ENCODE data around the gene CTNNA3. TPM values are rescaled to one million over a fixed set of nuclear protein-coding genes. Genes with fewer than 3 reads are reported as not detected.

CTNNA3 gene
- total and polyA plus RNA-seq, 7 donors: 0.85 to 66.2 (median 28.1) TPM

- H3K4me1 ChIP-seq: no peaks in the 10 kb centered on the region
- H3K4me3 ChIP-seq: no peak overlapping the region
- no peak overlapping the region for H3K27ac ChIP-seq
- H3K9me3 ChIP-seq: no peaks in the 10 kb centered on the region
- TF ChIP-seq CTCF (IDR thresholded peaks at IDR 0.05): no peak
- H3K27me3 ChIP-seq (ENCODE audit: insufficient read depth in 3 of 3, low read length in 2 of 3): no peaks in the 10 kb centered on the region
- intact Hi-C loops (cut with DNase I): no loop called here
- DNase-seq (no peak), ATAC-seq (no peak)
- no peaks in the 10 kb centered on the region for H3K36me3 ChIP-seq (ENCODE audit: insufficient read depth in 1 of 2, low read depth in 1 of 2)
These were observed 1229.4 kb downstream of the CTNNA3 start for GRCh38 chr10:66466622-66467021.

- Histone ChIP-seq H3K27me3 (ENCODE audit: insufficient read depth in 3 of 3, low read length in 2 of 3) (no peaks in the 10 kb centered on the region), H3K9me3 (no peaks in the 10 kb centered on the region), H3K4me3 (no peak overlapping the region), H3K27ac (no peak overlapping the region), H3K36me3 (ENCODE audit: insufficient read depth in 1 of 2, low read depth in 1 of 2) (no peaks in the 10 kb centered on the region), H3K4me1 (no peaks in the 10 kb centered on the region)
- intact Hi-C loops (cut with DNase I): no loop called here
- DNase-seq: no peak
- TF ChIP-seq CTCF (IDR thresholded peaks at IDR 0.05): no peak
- no peak for ATAC-seq
- WGBS, 3 donors: 52 to 54% (median 53%) methylated on average over 3 of the region's 3 CpGs
These were observed 1232.4 kb downstream of the CTNNA3 start for GRCh38 chr10:66463611-66464010.

- no peak for DNase-seq
- no peaks in the 10 kb centered on the region for H3K27me3 ChIP-seq (ENCODE audit: insufficient read depth in 3 of 3, low read length in 2 of 3)
- no peak for ATAC-seq
- H3K27ac ChIP-seq: no peak overlapping the region
- H3K4me1 ChIP-seq: no peaks in the 10 kb centered on the region
- WGBS, 3 donors: 92 to 94% (median 93%) methylated on average over 1 of the region's 1 CpG
- no peaks in the 10 kb centered on the region for H3K36me3 ChIP-seq (ENCODE audit: insufficient read depth in 1 of 2, low read depth in 1 of 2)
- TF ChIP-seq CTCF (IDR thresholded peaks at IDR 0.05): no peak
- intact Hi-C loops (cut with DNase I): no loop called here
- H3K4me3 ChIP-seq: no peak overlapping the region
- H3K9me3 ChIP-seq: no peaks in the 10 kb centered on the region
These were observed 1238.4 kb downstream of the CTNNA3 start for GRCh38 chr10:66457629-66458028.

GRCh38 chr10:66455304-66455703 lies 1240.7 kb downstream of the CTNNA3 start:
- H3K4me3 ChIP-seq: no peak overlapping the region
- ATAC-seq (no peak), DNase-seq (no peak)
- H3K4me1 ChIP-seq: no peaks in the 10 kb centered on the region
- intact Hi-C loops (cut with DNase I): no loop called here
- no peaks in the 10 kb centered on the region for H3K9me3 ChIP-seq
- H3K27ac ChIP-seq: no peak overlapping the region
- no peak for TF ChIP-seq CTCF (IDR thresholded peaks at IDR 0.05)
- no peaks in the 10 kb centered on the region for H3K36me3 ChIP-seq (ENCODE audit: insufficient read depth in 1 of 2, low read depth in 1 of 2)
- WGBS, 3 donors: 53 to 62% (median 61%) methylated on average over 2 of the region's 2 CpGs
- H3K27me3 ChIP-seq (ENCODE audit: insufficient read depth in 3 of 3, low read length in 2 of 3): no peaks in the 10 kb centered on the region

- H3K27ac ChIP-seq: no peak overlapping the region
- ATAC-seq: no peak
- no peak for DNase-seq
- H3K27me3 ChIP-seq (ENCODE audit: insufficient read depth in 3 of 3, low read length in 2 of 3): no peaks in the 10 kb centered on the region
- no peak for TF ChIP-seq CTCF (IDR thresholded peaks at IDR 0.05)
- no peaks in the 10 kb centered on the region for H3K9me3 ChIP-seq
- H3K4me1 ChIP-seq: no peaks in the 10 kb centered on the region
- intact Hi-C loops (cut with DNase I): no loop called here
- 42 to 46% (median 45%) methylated on average over 1 of the region's 1 CpG for WGBS, 3 donors
- no peak overlapping the region for H3K4me3 ChIP-seq
- no peaks in the 10 kb centered on the region for H3K36me3 ChIP-seq (ENCODE audit: insufficient read depth in 1 of 2, low read depth in 1 of 2)
These were observed 1255.4 kb downstream of the CTNNA3 start for GRCh38 chr10:66440568-66440967.

Measured in psoas muscle (tissue), 8 donors.